HG03064 (cell line): Measurements from ENCODE around the gene NFAM1.

ENCODE experiments used
- ATAC-seq: cut with Tn5 transposase; IDR thresholded peaks from one replicate; pipeline ENCODE4 v1.9.1; 2021; ENCODE audit warnings: low read depth; ENCODE audit not compliant: unreplicated experiment

NFAM1 gene

GRCh38 chr22:42387631-42388030, 44.6 kb downstream of the NFAM1 start:
- no peak for ATAC-seq

DNA sequence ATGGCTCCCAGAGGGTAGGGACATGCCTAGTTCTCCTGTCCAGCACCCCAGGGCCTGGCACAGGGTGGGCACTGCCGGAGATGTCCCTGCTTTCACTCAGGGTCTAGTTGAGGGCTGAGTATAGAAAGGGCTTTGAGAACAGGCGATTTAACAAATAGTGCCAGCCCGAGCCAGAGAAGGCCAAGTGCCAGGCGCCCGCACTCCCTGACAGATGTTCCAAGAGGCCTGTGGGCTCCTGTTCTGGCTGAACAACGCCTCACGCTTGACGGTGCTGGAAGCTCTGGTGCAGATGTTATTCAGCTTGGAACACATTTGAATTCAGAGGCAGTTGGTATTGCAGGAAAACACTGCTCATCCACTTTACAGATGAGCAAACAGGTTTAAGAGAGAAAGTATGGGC, 46.5 kb downstream of the NFAM1 start:
- ATAC-seq, result no peak

GRCh38 chr22:42384506-42384905, 47.7 kb downstream of the NFAM1 start:
- ATAC-seq, result no peak

DNA sequence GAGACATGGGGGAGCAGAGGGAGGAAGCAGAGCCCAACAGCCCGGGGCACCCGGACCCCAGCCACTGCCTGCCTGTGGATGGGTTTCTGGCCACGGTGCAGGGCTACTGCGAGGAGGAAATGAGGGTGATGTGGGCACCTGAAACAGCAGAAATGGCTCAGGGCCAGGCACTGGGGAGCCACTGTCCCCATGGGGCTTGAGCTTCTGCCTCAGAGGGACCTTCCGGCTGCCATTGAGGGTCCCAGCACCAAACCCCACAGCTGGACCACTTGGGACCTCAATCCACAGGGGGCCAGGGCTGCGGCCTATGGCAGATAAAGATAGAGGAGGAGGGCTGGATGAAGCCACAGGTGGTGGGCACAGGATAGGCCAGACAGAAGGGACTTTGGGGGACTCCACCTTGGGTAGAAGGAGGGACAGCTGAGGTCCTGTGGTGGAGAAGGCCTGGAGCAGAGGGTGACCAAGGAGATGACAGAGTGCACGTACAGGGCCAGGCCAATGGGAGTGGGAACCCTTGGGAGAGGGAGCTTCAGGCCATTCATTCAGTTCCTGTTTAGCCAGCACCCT, 48.3 kb downstream of the NFAM1 start:
- no peak for ATAC-seq

- no peak for ATAC-seq
These were observed 48.9 kb downstream of the NFAM1 start for GRCh38 chr22:42383287-42383686.

DNA sequence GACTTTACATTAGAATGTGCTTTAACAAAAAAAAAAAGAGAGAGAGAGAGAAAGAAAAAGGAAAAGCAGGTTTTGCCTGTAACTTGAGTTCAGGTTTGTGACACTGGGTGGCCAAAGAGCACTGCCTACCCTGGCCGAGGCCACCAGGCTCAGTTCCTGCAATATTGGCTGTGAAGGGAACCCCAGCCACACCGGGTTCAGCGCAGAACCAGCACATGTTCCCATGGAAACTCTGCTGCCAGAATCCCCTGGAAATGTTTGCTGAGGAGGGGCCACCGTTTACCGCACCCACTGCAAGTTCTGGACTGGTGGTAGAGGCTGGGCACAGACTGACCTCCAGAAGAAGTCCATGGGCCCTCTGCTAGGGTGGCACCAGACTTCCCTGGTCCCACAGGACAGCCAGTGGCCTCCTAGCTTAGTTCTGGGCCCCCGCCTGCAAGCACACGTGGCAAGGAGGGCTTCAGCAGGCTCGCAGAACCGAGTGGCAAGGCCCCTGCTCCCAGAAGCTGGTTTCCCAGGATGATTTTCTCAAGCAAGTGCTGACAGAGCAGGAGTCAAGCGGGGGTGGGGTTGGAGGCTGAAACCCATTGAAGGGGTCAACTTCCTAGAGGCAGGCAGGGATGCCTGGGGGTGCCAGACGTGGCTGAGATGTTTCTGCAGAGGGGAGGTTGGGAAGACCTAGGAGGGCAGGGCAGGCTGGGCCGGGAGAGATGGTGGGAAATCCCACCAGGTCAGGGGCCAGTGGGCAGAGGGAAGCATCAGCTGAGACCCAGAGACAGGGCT, 51.2 kb downstream of the NFAM1 start:
- ATAC-seq, result no peak

DNA sequence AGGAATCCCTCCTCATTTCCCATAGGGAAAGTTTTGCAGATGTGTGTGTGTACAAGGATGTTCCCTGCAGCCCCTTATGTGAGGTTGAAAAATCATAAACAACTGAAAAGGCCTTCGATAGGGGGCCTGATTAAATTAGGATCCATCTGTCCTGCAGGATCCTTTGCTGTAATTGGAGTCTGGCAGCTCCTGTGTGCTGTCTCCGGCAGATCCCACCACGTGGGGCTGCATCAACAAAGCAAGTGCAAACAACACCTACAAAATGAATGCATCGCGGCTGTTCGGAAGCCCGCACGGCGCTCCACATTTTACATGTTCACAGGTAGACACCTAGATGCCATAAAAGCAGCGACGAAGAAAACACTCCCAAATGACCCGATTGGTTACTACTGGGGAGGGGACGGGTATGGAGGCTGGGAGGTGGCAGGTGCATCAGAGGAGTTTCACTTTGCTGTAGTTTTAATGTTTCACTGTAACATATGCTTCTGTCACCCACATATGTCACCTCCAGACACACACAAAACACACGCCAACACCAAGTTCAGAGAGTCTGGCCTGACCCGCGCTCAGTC, 52.2 kb downstream of the NFAM1 start:
- no peak for ATAC-seq

DNA sequence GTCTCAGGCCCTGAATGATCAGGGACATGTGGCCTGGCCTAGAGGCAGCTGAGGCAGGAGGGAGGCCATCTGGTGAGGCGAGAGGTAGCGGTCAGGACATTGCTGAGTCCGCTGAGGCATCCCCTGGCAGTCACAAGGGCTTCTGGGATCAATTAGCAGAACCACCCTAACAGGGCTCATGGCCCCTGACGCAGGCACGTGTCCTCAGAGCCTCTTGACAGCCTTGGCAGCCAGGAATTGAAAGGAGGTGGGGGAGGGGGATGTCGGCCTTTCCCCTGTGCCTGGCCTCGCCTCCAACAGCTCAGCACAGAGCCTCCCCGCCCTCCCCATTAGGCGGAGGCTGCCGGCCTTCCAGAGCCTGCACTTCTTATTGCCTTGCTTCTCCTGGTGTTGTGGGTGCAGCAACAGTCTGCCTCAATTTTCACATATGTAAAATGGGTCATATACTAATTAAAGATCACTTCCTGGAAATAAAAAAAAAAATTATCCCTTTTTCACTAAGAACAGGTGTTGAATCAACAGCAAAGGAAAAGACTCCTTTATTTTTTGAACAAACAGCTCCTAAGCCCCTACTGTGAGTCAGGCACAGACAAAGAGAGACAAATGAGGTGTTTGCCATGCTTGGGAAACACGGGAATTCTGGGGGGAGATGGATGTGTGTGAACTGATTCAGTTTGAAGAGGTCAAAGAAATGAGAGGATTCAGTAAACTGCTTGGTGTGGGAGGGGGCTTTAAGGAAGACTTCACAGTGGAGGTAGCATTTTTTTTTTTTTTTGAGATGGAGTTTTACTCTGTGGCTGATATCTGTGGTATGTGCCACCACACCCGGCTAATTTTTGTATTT, 55.3 kb downstream of the NFAM1 start:
- no peak for ATAC-seq

DNA sequence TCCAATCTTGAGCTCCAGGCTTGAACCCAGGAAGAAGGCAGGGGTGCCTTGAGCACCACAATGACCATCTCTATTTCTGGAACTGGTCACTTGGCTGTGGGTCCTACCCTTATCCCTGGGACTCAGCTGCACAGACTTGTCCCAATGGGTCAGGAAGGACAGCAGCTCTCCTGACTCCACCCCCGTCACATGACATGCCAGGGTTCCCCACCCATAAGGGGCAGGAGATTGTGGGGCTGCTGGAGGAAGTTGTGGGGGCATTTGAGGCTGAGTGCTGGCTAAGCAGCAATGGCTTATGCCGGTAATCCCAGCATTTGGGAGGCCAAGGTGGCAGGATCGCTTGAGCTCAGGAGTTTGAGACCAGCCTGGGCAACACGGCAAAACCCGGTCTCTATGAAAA, 56.2 kb downstream of the NFAM1 start:
- no peak for ATAC-seq

- ATAC-seq, result no peak
These were observed 59.2 kb downstream of the NFAM1 start for GRCh38 chr22:42372976-42373375.

DNA sequence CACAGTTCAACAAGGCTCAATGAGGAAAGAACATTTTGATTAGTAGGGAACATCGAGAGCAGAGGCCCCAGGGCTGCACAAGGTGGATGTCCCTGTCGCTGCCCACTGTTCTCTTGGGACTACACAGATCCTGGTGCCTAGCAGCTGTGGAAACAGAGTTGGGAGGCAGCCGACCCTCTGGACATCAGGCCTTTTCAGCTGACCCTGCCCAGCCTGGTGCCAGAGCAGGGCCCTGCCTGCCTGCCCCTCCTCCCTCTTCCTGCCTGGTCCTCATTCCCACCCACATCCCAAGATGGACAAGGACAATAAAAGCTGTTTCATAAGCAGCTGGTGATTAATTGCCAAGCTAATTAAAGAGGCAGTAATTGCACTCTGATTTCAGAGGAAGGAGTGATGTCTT, 60.7 kb downstream of the NFAM1 start:
- no peak for ATAC-seq

GRCh38 chr22:42371099-42371498, 61.1 kb downstream of the NFAM1 start:
- ATAC-seq, result no peak

- peak; percentile 78 for ATAC-seq
These were observed 62.8 kb downstream of the NFAM1 start for GRCh38 chr22:42369250-42370041.

DNA sequence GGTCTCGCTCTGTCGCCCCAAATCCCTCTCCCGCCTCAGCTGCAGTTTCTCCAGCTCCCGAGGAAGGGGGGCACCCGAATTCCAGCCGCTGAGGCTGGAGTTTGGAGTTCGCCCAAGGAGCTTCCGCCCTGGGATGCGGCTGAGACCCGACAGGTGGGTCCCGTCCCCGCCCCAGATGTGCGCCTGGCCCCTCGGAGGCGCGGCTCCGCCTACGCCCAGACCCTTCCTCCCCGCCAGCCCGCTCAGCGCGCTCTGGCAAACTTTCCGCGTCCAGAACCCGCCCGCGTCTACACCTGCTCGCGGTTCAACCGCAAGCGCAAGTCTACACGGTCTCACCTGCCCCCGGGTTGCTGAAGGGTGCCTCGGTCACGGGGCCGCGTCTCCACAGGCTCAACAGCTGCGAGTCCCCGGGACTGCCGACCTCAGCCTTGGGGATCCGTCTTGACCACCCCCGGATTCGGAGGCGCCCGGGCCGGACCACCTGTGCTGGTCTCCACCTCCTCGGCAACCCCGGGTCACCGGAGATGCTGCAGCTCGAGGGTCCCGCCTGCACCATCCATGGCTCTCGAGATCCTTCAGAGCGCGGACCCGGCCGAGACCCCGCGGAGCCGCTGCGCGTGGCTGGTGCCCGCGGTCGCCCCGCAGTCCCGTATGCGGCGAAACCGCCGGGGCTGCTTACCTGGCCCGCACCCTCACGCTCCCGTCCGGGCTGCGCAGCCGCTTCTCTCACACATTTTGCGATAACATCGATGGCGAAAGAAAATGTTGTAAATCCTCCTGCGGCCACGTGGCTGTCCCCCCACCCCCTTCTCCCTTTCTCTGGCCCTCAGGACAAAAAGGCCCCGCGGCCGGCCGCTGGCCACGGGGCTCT, 63.6 kb downstream of the NFAM1 start:
- peak; percentile 5 for ATAC-seq

GRCh38 chr22:42367980-42368378, 64.2 kb downstream of the NFAM1 start:
- no peak for ATAC-seq

DNA sequence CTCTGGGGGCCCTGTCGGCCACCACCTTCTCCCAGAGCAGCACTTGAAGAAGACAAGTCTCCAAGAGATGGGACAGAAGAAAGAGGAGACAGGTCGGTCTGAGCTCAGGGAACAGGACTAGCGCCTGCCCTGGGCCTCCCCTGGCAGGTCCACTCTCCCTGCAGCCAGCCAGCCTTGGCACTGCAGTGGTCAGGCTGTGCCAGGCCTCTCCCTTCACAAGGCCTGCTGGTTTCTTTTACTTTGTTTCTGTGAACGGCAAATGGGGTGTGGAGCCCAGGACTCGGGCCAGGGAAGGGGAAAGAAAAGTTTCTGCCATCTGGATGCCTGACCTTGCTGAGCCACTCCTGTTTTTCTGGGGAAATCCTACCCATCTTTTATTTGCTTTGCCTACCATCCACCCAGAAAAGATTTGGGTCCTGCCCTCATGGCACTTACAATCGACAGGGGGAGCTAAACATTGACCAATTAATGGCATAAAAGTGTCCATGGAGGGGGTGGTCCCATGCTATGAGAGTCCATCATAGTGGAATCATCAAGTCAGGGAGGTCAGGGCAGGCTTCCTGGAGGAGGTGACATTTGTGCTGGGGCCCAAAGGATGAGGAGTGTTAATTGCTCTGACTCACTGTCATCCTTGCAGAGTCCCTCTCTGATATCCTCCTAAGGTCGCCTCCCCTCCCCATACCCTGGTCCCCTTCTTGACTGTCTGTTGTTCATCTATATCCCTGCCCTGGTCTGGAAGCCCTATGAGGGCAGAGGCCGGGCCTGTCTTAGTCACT, 65.2 kb downstream of the NFAM1 start:
- ATAC-seq, result no peak

GRCh38 chr22:42365942-42366695, 66.1 kb downstream of the NFAM1 start:
- ATAC-seq, result no peak
